Measurements from ENCODE around the gene EIF5A2. TPM values are rescaled to one million over a fixed set of nuclear protein-coding genes. Genes with fewer than 3 reads are reported as not detected.
"Not testable (repeated sequence)": the region's sequence is repeated elsewhere in the genome, so short reads cannot be mapped to it uniquely, and the experiment has no call there.

EIF5A2 gene
- polyA plus RNA-seq, 4 donors, result 0.54 to 5.2 (median 2.1) TPM

DNA sequence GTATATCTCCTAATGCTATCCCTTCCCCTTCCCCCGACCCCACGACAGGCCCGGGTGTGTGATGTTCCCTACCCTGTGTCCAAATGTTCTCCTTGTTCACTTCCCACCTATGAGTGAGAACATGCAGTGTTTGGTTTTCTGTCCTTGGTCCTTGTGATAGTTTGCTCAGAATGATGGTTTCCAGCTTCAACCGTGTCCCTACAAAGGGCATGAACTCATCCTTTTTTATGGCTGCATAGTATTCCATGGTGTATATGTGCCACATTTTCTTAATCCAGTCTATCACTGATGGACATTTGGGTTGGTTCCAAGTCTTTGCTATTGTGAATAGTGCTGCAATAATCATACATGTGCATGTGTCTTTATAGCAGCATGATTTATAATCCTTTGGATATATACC, 24.6 kb upstream of the EIF5A2 start:
- not testable (repeated sequence) for H3K36me3 ChIP-seq (ENCODE audit: control insufficient read depth in 3 of 3, insufficient read depth in 2 of 3, low read depth in 1 of 3, low read length in 3 of 3); H3K4me1 ChIP-seq (ENCODE audit: control insufficient read depth in 3 of 3, insufficient read depth in 2 of 3, low read depth in 1 of 3, low read length in 2 of 3); H3K4me3 ChIP-seq (ENCODE audit: low read depth in 1 of 3, low read length in 3 of 3); DNase-seq; H3K9me3 ChIP-seq (ENCODE audit: control insufficient read depth in 2 of 2, insufficient read depth in 1 of 2, low read depth in 1 of 2, low read length in 1 of 2); FAIRE-seq; H3K27ac ChIP-seq (ENCODE audit: low read depth in 1 of 3, low read length in 2 of 3); H3K27me3 ChIP-seq (ENCODE audit: control insufficient read depth in 3 of 3, insufficient read depth in 3 of 3, low read length in 3 of 3)
- 92 to 97% (median 93%) methylated on average over 4 of the region's 4 CpGs for WGBS, 3 donors

DNA sequence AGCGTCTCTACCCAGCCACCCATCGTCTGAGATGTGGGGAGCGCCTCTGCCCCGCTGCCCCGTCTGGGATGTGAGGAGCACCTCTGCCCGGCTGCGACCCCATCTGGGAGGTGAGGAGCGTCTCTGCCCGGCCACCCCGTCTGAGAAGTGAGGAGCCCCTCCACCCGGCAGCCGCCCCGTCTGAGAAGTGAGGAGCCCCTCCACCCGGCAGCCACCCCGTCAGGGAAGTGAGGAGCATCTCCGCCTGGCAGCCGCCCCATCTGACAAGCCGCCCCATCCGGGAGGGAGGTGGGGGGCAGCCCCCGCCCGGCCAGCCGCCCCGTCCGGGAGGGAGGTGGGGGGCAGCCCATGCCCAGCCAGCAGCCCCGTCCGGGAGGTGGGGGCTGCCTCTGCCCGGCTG, 15.1 kb upstream of the EIF5A2 start:
- H3K27me3 ChIP-seq (ENCODE audit: control insufficient read depth in 3 of 3, insufficient read depth in 3 of 3, low read length in 3 of 3); H3K4me3 ChIP-seq (ENCODE audit: low read depth in 1 of 3, low read length in 3 of 3); H3K36me3 ChIP-seq (ENCODE audit: control insufficient read depth in 3 of 3, insufficient read depth in 2 of 3, low read depth in 1 of 3, low read length in 3 of 3); H3K27ac ChIP-seq (ENCODE audit: low read depth in 1 of 3, low read length in 2 of 3); FAIRE-seq; H3K4me1 ChIP-seq (ENCODE audit: control insufficient read depth in 3 of 3, insufficient read depth in 2 of 3, low read depth in 1 of 3, low read length in 2 of 3); DNase-seq: not testable (repeated sequence)
- WGBS, 3 donors, result 94 to 97% (median 97%) methylated on average over 20 to 27 of the region's 27 CpGs
- peaks cover 0 to 23% of the 10 kb centered on the region in 2 donors for H3K9me3 ChIP-seq (ENCODE audit: control insufficient read depth in 2 of 2, insufficient read depth in 1 of 2, low read depth in 1 of 2, low read length in 1 of 2)

DNA sequence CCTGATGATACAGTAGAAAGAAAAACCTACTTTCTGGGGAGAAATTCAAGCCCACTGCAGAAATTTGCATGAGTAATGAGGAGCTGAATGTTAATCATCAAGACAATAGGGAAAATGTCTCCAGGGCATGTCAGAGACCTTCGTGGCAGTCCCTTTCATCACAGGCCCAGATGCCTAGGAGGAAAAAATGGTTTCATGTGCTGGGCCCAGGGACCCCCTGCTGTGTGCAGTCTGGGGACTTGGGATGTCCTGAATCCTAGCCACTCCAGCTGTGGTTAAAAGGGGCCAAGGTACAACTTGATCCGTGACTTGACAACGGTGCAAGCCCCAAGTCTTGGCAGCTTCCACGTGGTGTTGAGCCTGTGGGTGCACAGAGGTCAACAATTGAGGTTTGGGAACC, 10.3 kb upstream of the EIF5A2 start:
- peaks cover 0 to 32% of the 10 kb centered on the region in 2 donors for H3K9me3 ChIP-seq (ENCODE audit: control insufficient read depth in 2 of 2, insufficient read depth in 1 of 2, low read depth in 1 of 2, low read length in 1 of 2)
- WGBS, 3 donors, result 61 to 80% (median 70%) methylated on average over 4 of the region's 4 CpGs
- H3K4me1 ChIP-seq (ENCODE audit: control insufficient read depth in 3 of 3, insufficient read depth in 2 of 3, low read depth in 1 of 3, low read length in 2 of 3), result no peaks in the 10 kb centered on the region
- no peaks in the 10 kb centered on the region for H3K27me3 ChIP-seq (ENCODE audit: control insufficient read depth in 3 of 3, insufficient read depth in 3 of 3, low read length in 3 of 3)
- FAIRE-seq (no peak), DNase-seq (no peak)
- H3K4me3 ChIP-seq (ENCODE audit: low read depth in 1 of 3, low read length in 3 of 3), result no peak overlapping the region
- no peak overlapping the region for H3K27ac ChIP-seq (ENCODE audit: low read depth in 1 of 3, low read length in 2 of 3)
- H3K36me3 ChIP-seq (ENCODE audit: control insufficient read depth in 3 of 3, insufficient read depth in 2 of 3, low read depth in 1 of 3, low read length in 3 of 3), result no peaks in the 10 kb centered on the region

DNA sequence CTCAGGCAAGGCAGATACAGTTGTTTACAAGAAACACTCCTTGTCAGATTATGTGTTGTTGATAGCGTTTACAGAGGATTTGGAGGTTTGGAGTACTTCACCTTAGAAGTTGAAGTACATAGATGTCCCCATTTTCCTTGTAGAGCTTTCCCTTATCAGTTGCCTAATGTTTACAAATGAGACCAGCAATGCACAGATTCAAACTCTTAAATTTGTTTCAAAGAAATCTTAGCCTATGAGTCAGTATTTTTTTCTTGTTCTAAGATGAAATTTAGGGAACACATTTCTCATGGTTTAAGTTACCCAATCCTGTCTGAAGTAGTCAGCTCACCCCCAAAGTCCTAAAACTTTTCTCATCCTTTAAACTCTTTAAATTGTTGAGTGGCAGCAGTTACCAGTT, 6.3 kb upstream of the EIF5A2 start:
- Histone ChIP-seq H3K4me3 (ENCODE audit: low read depth in 1 of 3, low read length in 3 of 3) (no peak overlapping the region), H3K36me3 (ENCODE audit: control insufficient read depth in 3 of 3, insufficient read depth in 2 of 3, low read depth in 1 of 3, low read length in 3 of 3) (no peaks in the 10 kb centered on the region), H3K27ac (ENCODE audit: low read depth in 1 of 3, low read length in 2 of 3) (no peak overlapping the region), H3K27me3 (ENCODE audit: control insufficient read depth in 3 of 3, insufficient read depth in 3 of 3, low read length in 3 of 3) (no peaks in the 10 kb centered on the region), H3K4me1 (ENCODE audit: control insufficient read depth in 3 of 3, insufficient read depth in 2 of 3, low read depth in 1 of 3, low read length in 2 of 3) (no peaks in the 10 kb centered on the region), H3K9me3 (ENCODE audit: control insufficient read depth in 2 of 2, insufficient read depth in 1 of 2, low read depth in 1 of 2, low read length in 1 of 2) (peaks cover 0 to 36% of the 10 kb centered on the region in 2 donors)
- WGBS, 3 donors, result 10 to 29% (median 24%) methylated on average over 1 of the region's 1 CpG
- DNase-seq (no peak), FAIRE-seq (no peak)

DNA sequence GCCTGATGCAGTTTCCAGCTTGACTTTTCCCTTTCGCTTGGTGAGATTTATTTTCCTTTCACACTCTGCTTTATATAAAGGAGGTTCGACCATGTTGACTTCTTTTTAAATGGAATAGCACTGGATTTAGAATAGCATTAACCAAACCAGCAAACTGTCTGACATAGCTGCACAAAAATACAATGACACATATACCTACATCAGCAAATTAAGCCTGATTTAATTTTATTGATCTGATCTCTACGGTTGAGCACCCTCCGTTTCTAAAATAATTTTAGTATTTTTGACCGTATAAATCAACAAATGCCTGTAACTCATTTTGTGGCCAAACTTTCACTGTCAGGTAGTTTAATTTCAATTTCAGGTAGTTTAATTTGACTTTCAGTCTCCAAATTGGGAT, 5.8 kb upstream of the EIF5A2 start:
- Histone ChIP-seq H3K27ac (ENCODE audit: low read depth in 1 of 3, low read length in 2 of 3) (no peak overlapping the region), H3K36me3 (ENCODE audit: control insufficient read depth in 3 of 3, insufficient read depth in 2 of 3, low read depth in 1 of 3, low read length in 3 of 3) (no peaks in the 10 kb centered on the region), H3K4me3 (ENCODE audit: low read depth in 1 of 3, low read length in 3 of 3) (no peak overlapping the region), H3K9me3 (ENCODE audit: control insufficient read depth in 2 of 2, insufficient read depth in 1 of 2, low read depth in 1 of 2, low read length in 1 of 2) (peaks cover 0 to 36% of the 10 kb centered on the region in 2 donors), H3K4me1 (ENCODE audit: control insufficient read depth in 3 of 3, insufficient read depth in 2 of 3, low read depth in 1 of 3, low read length in 2 of 3) (no peaks in the 10 kb centered on the region), H3K27me3 (ENCODE audit: control insufficient read depth in 3 of 3, insufficient read depth in 3 of 3, low read length in 3 of 3) (no peaks in the 10 kb centered on the region)
- 91 to 94% (median 92%) methylated on average over 5 of the region's 5 CpGs for WGBS, 3 donors
- DNase-seq (no peak), FAIRE-seq (no peak)

DNA sequence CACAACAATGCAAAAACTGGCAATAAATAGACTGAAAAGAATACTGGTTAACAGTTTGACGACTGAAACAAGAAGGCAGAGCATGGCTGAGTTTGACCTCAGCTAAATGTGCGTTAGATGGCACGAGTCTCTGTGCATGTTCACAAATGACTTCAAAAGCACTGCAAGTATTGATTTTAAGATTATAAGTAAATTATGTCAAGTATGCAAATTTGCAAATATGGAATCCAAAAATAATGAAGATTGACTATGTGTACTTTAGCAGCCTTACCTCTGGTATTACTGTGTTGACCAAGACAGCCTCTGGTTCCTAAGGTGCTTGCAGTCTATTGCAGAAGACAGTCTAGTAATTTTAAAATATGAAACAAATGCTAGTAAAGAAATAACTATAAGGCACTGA, 2.6 kb upstream of the EIF5A2 start:
- Histone ChIP-seq H3K9me3 (ENCODE audit: control insufficient read depth in 2 of 2, insufficient read depth in 1 of 2, low read depth in 1 of 2, low read length in 1 of 2) (peaks cover 0 to 23% of the 10 kb centered on the region in 2 donors), H3K27me3 (ENCODE audit: control insufficient read depth in 3 of 3, insufficient read depth in 3 of 3, low read length in 3 of 3) (no peaks in the 10 kb centered on the region), H3K4me1 (ENCODE audit: control insufficient read depth in 3 of 3, insufficient read depth in 2 of 3, low read depth in 1 of 3, low read length in 2 of 3) (peaks cover 0 to 12% (median 6%) of the 10 kb centered on the region in 3 donors), H3K27ac (ENCODE audit: low read depth in 1 of 3, low read length in 2 of 3) (no peak overlapping the region), H3K4me3 (ENCODE audit: low read depth in 1 of 3, low read length in 3 of 3) (no peak overlapping the region), H3K36me3 (ENCODE audit: control insufficient read depth in 3 of 3, insufficient read depth in 2 of 3, low read depth in 1 of 3, low read length in 3 of 3) (peaks cover 0 to 4% (median 0%) of the 10 kb centered on the region in 3 donors)
- FAIRE-seq (no peak), DNase-seq (no peak)
- WGBS, 3 donors, result 90 to 96% (median 95%) methylated on average over 3 of the region's 3 CpGs

DNA sequence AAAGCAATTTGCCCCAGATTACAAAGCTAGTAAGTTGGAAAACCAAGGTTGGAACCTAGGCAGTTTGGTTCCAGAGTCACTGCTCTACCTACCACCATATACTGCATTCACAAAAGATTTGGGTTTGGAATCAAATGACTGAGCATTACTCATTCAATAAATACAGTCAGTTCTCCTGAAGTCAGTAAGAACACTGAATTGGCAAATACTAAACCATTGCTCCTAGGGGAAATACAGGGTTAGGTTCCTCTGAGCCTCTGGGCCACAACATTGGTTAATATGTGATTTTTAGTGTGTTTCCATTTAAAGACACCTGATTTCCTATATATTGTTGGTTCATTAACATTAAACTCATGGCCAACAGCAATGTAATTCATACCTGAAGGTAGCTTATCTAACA, 2.1 kb upstream of the EIF5A2 start:
- FAIRE-seq (no peak), DNase-seq (no peak)
- Histone ChIP-seq H3K27me3 (ENCODE audit: control insufficient read depth in 3 of 3, insufficient read depth in 3 of 3, low read length in 3 of 3) (no peaks in the 10 kb centered on the region), H3K36me3 (ENCODE audit: control insufficient read depth in 3 of 3, insufficient read depth in 2 of 3, low read depth in 1 of 3, low read length in 3 of 3) (peaks cover 0 to 4% (median 0%) of the 10 kb centered on the region in 3 donors), H3K4me1 (ENCODE audit: control insufficient read depth in 3 of 3, insufficient read depth in 2 of 3, low read depth in 1 of 3, low read length in 2 of 3) (peaks cover 0 to 12% (median 6%) of the 10 kb centered on the region in 3 donors), H3K27ac (ENCODE audit: low read depth in 1 of 3, low read length in 2 of 3) (no peak overlapping the region), H3K4me3 (ENCODE audit: low read depth in 1 of 3, low read length in 3 of 3) (no peak overlapping the region), H3K9me3 (ENCODE audit: control insufficient read depth in 2 of 2, insufficient read depth in 1 of 2, low read depth in 1 of 2, low read length in 1 of 2) (peaks cover 0 to 23% of the 10 kb centered on the region in 2 donors)

DNA sequence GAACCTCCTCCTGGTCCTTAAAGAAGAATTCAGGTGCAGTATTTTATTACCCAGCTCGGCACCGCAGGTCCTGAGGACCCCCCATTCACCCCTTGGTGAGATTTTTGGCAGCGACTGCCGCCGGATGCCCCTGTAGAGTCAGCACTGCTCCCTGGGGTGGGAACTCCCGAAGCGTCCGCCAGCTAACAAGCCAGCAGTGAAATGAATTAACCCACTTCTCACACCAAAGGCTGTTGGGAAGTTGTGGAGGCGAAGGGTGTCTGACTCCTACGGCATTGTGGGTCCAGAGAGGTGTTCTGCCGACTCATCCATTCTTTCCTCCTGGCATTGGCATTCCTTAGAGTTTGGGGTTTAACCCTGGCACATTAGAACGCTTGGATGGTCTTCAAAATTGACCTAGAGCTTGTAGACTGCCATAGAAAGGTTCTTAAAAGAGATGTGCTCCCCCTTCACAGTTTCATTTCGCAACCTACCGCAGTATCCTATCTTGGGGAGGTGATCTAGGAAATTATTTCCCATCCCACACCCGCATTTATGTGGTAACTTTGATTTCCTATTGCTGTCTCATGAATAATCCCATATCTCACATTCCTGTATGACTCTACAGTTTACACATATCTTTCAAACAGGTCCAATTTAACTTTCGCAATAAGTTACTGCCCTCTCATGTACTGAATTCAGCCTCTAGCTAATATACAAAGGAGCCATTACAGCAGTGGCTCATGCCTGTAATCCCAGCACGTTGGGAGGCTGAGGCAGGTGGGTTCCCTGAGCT, 879 bp upstream of the EIF5A2 start:
- peak; percentile 38 to 43 for DNase-seq
- Histone ChIP-seq H3K27ac (ENCODE audit: low read depth in 1 of 3, low read length in 2 of 3) (peak overlapping the region in 2 of 3 donors; percentile 45 to 66), H3K36me3 (ENCODE audit: control insufficient read depth in 3 of 3, insufficient read depth in 2 of 3, low read depth in 1 of 3, low read length in 3 of 3) (peaks cover 0 to 4% (median 0%) of the 10 kb centered on the region in 3 donors), H3K4me1 (ENCODE audit: control insufficient read depth in 3 of 3, insufficient read depth in 2 of 3, low read depth in 1 of 3, low read length in 2 of 3) (peaks cover 0 to 12% (median 6%) of the 10 kb centered on the region in 3 donors), H3K9me3 (ENCODE audit: control insufficient read depth in 2 of 2, insufficient read depth in 1 of 2, low read depth in 1 of 2, low read length in 1 of 2) (peaks cover 0 to 23% of the 10 kb centered on the region in 2 donors), H3K27me3 (ENCODE audit: control insufficient read depth in 3 of 3, insufficient read depth in 3 of 3, low read length in 3 of 3) (no peaks in the 10 kb centered on the region), H3K4me3 (ENCODE audit: low read depth in 1 of 3, low read length in 3 of 3) (peak overlapping the region in 1 of 3 donors; percentile 77)
- FAIRE-seq, result no peak
- WGBS, 3 donors, result 83 to 88% (median 84%) methylated on average over 17 of the region's 17 CpGs

Measured in small intestine (tissue), 7 donors.